ENCODE results near the gene ALG2. TPM values are rescaled to one million over a fixed set of nuclear protein-coding genes. Genes with fewer than 3 reads are reported as not detected.
"Not testable (repeated sequence)": the region's sequence is repeated elsewhere in the genome, so short reads cannot be mapped to it uniquely, and the experiment has no call there.

Gene ALG2
- total RNA-seq, 2 experiments from 2014 or later: 21.7 to 23.7 TPM

- H3K27me3 Mint-ChIP-seq; POLR2A ChIA-PET; H3K9me3 Mint-ChIP-seq; H3K36me3 Mint-ChIP-seq; H3K27ac Mint-ChIP-seq; DNase-seq; ATAC-seq (ENCODE audit: low read depth); H3K4me3 Mint-ChIP-seq: not testable (repeated sequence)
- peaks cover 21% of the 10 kb centered on the region for H3K4me1 Mint-ChIP-seq
These were observed 25.3 kb downstream of the ALG2 start for GRCh38 chr9:99196484-99196883.

DNA sequence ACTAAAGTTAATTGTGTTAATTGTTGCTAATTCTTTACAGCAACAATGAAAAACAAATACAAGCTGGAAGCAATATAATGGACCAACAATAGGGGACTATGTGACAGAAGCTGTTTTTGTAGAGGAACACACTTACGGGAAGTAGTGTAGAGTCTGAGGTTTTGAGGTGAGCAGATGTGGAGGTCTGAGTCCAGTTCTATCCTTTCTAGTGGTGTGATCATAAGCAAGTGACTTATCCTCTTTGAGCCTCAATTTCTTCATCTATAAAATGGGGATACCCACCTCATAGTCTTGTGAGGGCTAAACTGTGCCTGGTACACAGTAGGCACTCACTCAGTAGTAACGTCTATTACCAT lies 28.3 kb downstream of the ALG2 start:
- ATAC-seq (ENCODE audit: low read depth): peak; percentile 87
- H3K4me3 Mint-ChIP-seq: peak overlapping the region; percentile 23
- DNase-seq: no peak
- no peaks in the 10 kb centered on the region for H3K9me3 Mint-ChIP-seq
- H3K27me3 Mint-ChIP-seq: peaks cover 2% of the 10 kb centered on the region
- H3K4me1 Mint-ChIP-seq: peaks cover 29% of the 10 kb centered on the region
- H3K36me3 Mint-ChIP-seq: peaks cover 2% of the 10 kb centered on the region
- POLR2A ChIA-PET: no interaction called here
- H3K27ac Mint-ChIP-seq: no peak overlapping the region

DNA sequence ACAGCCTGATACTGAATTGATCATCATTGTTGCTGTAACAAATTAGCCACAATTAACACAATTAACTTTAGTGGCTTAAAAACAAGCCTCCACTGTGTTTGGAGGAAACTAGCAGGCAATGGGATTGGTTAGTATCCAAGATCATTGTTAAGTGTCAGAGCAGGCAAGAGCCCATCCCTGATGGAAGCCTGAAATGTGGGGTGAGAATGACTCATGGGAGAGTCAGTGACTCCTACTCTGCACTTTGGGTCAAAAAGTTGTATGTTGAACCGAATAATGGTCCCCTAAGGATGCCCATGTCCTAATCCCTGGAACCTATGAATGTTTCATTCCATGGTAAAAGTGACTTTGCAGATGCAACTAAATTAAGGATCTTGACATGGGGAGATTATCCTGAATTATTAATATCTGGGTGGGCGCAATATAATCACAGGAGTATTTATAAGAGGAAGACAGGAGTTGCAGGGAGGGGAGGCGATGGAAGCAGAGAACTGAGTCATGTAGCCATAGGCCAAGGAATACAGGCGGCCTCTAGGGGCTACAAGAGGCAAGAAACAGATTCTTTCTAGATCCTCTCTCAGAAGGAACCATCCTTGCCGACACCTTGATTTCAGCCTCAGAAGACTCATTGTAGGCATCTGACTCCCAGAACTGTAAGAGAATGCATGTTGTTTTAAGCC lies 28.8 kb downstream of the ALG2 start:
- H3K9me3 Mint-ChIP-seq: no peaks in the 10 kb centered on the region
- no peak overlapping the region for H3K27ac Mint-ChIP-seq
- H3K4me3 Mint-ChIP-seq: peak overlapping the region; percentile 23
- H3K36me3 Mint-ChIP-seq: peaks cover 2% of the 10 kb centered on the region
- DNase-seq: no peak
- ATAC-seq (ENCODE audit: low read depth): peak; percentile 59
- peaks cover 31% of the 10 kb centered on the region for H3K4me1 Mint-ChIP-seq
- H3K27me3 Mint-ChIP-seq: peaks cover 2% of the 10 kb centered on the region
- POLR2A ChIA-PET: no interaction called here

GRCh38 chr9:99190597-99191283 lies 31.0 kb downstream of the ALG2 start:
- no peak overlapping the region for H3K27ac Mint-ChIP-seq
- no peaks in the 10 kb centered on the region for H3K9me3 Mint-ChIP-seq
- POLR2A ChIA-PET: no interaction called here
- H3K36me3 Mint-ChIP-seq: peaks cover under 1% of the 10 kb centered on the region
- H3K4me3 Mint-ChIP-seq: no peak overlapping the region
- H3K27me3 Mint-ChIP-seq: peaks cover 2% of the 10 kb centered on the region
- ATAC-seq (ENCODE audit: low read depth) (no peak), DNase-seq (no peak)
- H3K4me1 Mint-ChIP-seq: peaks cover 31% of the 10 kb centered on the region

GRCh38 chr9:99189887-99190596 lies 31.7 kb downstream of the ALG2 start:
- H3K36me3 Mint-ChIP-seq: no peaks in the 10 kb centered on the region
- POLR2A ChIA-PET: no interaction called here

GRCh38 chr9:99189186-99189585 lies 32.6 kb downstream of the ALG2 start:
- POLR2A ChIA-PET: interaction anchor here (0.6 kb wide), 1 partner anchor 636 kb away, joined by 3 read pairs; no protein-coding TSS in a partner anchor
- no peak overlapping the region for H3K4me3 Mint-ChIP-seq
- DNase-seq: no peak
- peaks cover 37% of the 10 kb centered on the region for H3K4me1 Mint-ChIP-seq
- H3K27me3 Mint-ChIP-seq: no peaks in the 10 kb centered on the region
- H3K36me3 Mint-ChIP-seq: no peaks in the 10 kb centered on the region
- H3K9me3 Mint-ChIP-seq: no peaks in the 10 kb centered on the region
- H3K27ac Mint-ChIP-seq: no peak overlapping the region
- no peak for ATAC-seq (ENCODE audit: low read depth)

More at GRCh38 chr9:99189887-99190596, 31.7 kb downstream of the ALG2 start:
- peaks cover 31% of the 10 kb centered on the region for H3K4me1 Mint-ChIP-seq
- H3K27me3 Mint-ChIP-seq: no peaks in the 10 kb centered on the region
- no peak overlapping the region for H3K27ac Mint-ChIP-seq
- H3K9me3 Mint-ChIP-seq: no peaks in the 10 kb centered on the region
- ATAC-seq (ENCODE audit: low read depth) (no peak), DNase-seq (no peak)
- no peak overlapping the region for H3K4me3 Mint-ChIP-seq

- Mint-ChIP-seq H3K9me3 (no peaks in the 10 kb centered on the region), H3K4me3 (no peak overlapping the region), H3K36me3 (no peaks in the 10 kb centered on the region), H3K27me3 (no peaks in the 10 kb centered on the region), H3K27ac (no peak overlapping the region), H3K4me1 (peaks cover 38% of the 10 kb centered on the region)
- POLR2A ChIA-PET: no interaction called here
- ATAC-seq (ENCODE audit: low read depth) (no peak), DNase-seq (no peak)
These were observed 34.4 kb downstream of the ALG2 start for GRCh38 chr9:99187311-99187710.

DNA sequence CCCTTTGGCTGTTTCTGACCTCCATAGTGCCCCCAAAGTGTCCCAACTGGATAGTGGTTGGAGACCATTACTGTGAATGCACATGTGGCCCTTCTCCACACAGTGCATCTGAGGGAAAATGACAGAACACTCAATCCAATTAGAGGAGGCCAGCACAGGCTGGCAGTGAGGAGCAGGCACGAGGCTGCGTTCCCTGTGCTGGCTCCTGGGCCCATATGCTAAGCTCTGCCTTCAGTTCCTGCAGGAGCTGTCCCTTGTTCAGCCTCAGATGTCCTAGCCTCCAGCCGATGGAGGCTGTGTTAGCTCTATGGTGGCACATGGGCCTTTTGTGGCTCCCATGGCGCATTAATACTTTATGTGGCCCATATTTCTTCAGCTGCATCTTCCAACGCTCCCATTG lies 35.8 kb downstream of the ALG2 start:
- Mint-ChIP-seq H3K4me1 (peaks cover 48% of the 10 kb centered on the region), H3K9me3 (no peaks in the 10 kb centered on the region), H3K27me3 (no peaks in the 10 kb centered on the region), H3K4me3 (no peak overlapping the region), H3K27ac (no peak overlapping the region), H3K36me3 (no peaks in the 10 kb centered on the region)
- POLR2A ChIA-PET: no interaction called here
- ATAC-seq (ENCODE audit: low read depth): no peak
- DNase-seq: no peak

- ATAC-seq (ENCODE audit: low read depth) (no peak), DNase-seq (no peak)
- H3K4me1 Mint-ChIP-seq: peaks cover 51% of the 10 kb centered on the region
- H3K27me3 Mint-ChIP-seq: no peaks in the 10 kb centered on the region
- no peak overlapping the region for H3K4me3 Mint-ChIP-seq
- H3K36me3 Mint-ChIP-seq: no peaks in the 10 kb centered on the region
- H3K27ac Mint-ChIP-seq: no peak overlapping the region
- POLR2A ChIA-PET: no interaction called here
- H3K9me3 Mint-ChIP-seq: no peaks in the 10 kb centered on the region
These were observed 36.5 kb downstream of the ALG2 start for GRCh38 chr9:99185348-99185632.

DNA sequence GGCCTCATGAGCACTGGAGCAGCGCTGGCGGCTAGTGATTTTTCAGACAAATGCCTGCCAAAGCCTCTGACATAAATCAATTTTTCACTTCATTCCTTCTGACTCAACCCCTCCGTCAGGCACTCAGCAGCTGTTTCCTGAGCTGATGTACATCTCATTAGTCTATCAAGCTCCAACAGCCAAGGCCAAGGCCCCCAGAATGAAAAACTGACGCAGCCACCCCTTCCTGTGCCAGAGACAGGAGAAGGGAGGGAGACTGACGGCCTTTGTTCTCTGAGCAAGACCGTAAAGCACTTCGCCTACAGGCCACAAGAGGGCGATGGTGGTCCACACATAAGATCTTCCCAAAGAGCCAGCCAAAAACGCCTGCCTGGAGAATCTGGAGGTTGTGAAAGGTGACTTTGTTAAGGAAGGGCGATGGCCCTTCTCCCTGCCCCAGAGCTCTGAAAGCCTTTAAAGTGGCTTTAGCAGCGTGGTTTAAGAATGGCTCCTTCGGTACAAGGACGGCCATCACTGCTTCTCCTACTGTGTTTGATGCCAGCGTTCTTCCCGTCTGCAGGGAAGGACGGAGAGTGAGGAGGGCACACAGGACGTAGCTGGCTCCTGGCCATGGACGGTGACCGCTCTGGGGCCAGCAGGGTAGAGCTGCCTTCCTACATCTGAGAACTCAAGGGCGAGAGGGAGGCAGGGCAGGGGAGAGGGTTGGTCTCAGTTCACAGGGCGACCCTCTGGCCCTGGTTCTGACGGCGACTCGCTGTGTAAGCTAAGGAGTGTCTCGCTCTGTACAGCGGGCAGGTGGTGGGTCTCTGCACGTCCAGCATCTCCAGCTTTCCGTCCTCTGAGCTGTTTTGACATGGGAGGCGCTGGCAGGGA lies 37.0 kb downstream of the ALG2 start:
- H3K4me3 Mint-ChIP-seq: peak overlapping the region; percentile 65
- ATAC-seq (ENCODE audit: low read depth): peak; percentile 75

GRCh38 chr9:99184110-99184474 lies 37.6 kb downstream of the ALG2 start:
- no peaks in the 10 kb centered on the region for H3K36me3 Mint-ChIP-seq
- peak; percentile 41 for DNase-seq
- H3K9me3 Mint-ChIP-seq: no peaks in the 10 kb centered on the region
- no peak for ATAC-seq (ENCODE audit: low read depth)
- peak overlapping the region; percentile 84 for H3K27ac Mint-ChIP-seq
- no peaks in the 10 kb centered on the region for H3K27me3 Mint-ChIP-seq
- peak overlapping the region; percentile 29 for H3K4me3 Mint-ChIP-seq
- POLR2A ChIA-PET: interaction anchor here (1.0 kb wide), 1 partner anchor 16 kb away, joined by 3 read pairs; no protein-coding TSS in a partner anchor
- H3K4me1 Mint-ChIP-seq: peaks cover 60% of the 10 kb centered on the region

More for the DNA sequence above, 37.0 kb downstream of the ALG2 start:
- no peaks in the 10 kb centered on the region for H3K9me3 Mint-ChIP-seq
- POLR2A ChIA-PET: interaction anchor here (1.0 kb wide), 1 partner anchor 17 kb away, joined by 3 read pairs; no protein-coding TSS in a partner anchor
- peak; percentile 79 for DNase-seq
- H3K36me3 Mint-ChIP-seq: no peaks in the 10 kb centered on the region
- H3K27ac Mint-ChIP-seq: peak overlapping the region; percentile 88
- no peaks in the 10 kb centered on the region for H3K27me3 Mint-ChIP-seq
- peaks cover 55% of the 10 kb centered on the region for H3K4me1 Mint-ChIP-seq

DNA sequence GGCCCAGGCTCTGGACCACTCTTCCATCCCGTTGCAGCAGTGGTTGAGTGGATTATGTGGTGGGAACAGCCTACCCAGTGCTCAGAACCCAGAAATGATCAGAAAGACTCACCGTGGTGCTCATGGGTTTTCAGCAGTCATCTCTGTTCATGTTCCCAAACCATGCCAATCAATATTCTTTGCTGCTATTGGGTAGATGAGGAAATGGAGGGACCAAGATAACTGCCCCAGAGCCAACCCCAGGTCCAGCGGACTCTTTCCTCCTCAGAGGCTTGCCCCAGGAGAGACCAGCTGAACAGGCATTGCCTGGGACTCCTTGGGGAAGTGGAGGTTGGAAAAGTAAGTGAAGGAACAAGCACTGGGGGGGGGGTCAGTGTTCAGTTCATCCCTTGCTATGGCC lies 38.1 kb downstream of the ALG2 start:
- Mint-ChIP-seq H3K4me3 (no peak overlapping the region), H3K36me3 (no peaks in the 10 kb centered on the region), H3K27me3 (no peaks in the 10 kb centered on the region), H3K27ac (peak overlapping the region; percentile 74), H3K9me3 (no peaks in the 10 kb centered on the region), H3K4me1 (peaks cover 61% of the 10 kb centered on the region)
- POLR2A ChIA-PET: interaction anchor here (0.5 to 1.1 kb wide), 2 partner anchors 38 to 1263 kb away, joined by 3 read pairs; partner anchors contain the start of genes ALG2 and SEC61B
- DNase-seq (no peak), ATAC-seq (ENCODE audit: low read depth) (no peak)

- H3K4me3 Mint-ChIP-seq: no peak overlapping the region
- DNase-seq (no peak), ATAC-seq (ENCODE audit: low read depth) (no peak)
- H3K9me3 Mint-ChIP-seq: no peaks in the 10 kb centered on the region
- H3K27me3 Mint-ChIP-seq: no peaks in the 10 kb centered on the region
- peaks cover 58% of the 10 kb centered on the region for H3K4me1 Mint-ChIP-seq
- no peak overlapping the region for H3K27ac Mint-ChIP-seq
- H3K36me3 Mint-ChIP-seq: no peaks in the 10 kb centered on the region
- POLR2A ChIA-PET: interaction anchor here (1.1 to 1.5 kb wide), 2 partner anchors 14 to 40 kb away, joined by 3 to 6 read pairs; partner anchors contain the start of genes ALG2 and SEC61B
These were observed 39.4 kb downstream of the ALG2 start for GRCh38 chr9:99182356-99182755.
